ENCODE data around the gene TMEM126B. TPM values are rescaled to one million over a fixed set of nuclear protein-coding genes. Genes with fewer than 3 reads are reported as not detected.

The TMEM126B gene
- total and polyA plus RNA-seq, 8 donors = 4.3 to 104 (median 59.6) TPM

DNA sequence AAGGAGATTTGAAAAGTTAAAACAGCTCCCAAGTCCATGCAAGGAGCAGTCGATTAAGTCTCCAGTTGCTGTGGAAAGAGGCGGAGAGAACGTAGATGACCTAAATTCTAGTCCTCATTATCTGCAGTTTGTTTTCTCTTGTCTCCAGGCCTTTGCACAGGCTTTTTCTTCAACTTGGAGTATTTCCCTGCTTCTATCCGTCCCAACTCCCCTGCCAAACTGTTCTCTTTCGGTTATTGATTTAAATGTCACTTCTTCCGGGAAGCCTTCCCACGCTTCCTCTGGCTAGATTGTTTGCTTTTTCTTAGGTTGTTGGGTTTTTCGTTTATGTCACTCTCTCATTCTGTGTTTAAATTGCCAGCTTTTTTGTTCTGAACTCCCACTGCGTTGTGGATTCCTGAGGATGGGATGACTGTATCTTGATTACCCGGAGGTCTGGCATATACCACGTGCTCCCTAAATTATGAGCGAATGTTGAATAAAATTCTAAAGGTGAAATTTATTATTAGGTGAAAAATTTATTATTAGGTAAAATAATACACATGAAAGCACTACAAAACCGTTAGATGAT is 463 bp downstream of the TMEM126B start:
- H3K9me3 ChIP-seq = no peaks in the 10 kb centered on the region
- H3K36me3 ChIP-seq = peaks cover 0 to 25% (median 13%) of the 10 kb centered on the region in 4 donors
- TF ChIP-seq, protein P1, sequence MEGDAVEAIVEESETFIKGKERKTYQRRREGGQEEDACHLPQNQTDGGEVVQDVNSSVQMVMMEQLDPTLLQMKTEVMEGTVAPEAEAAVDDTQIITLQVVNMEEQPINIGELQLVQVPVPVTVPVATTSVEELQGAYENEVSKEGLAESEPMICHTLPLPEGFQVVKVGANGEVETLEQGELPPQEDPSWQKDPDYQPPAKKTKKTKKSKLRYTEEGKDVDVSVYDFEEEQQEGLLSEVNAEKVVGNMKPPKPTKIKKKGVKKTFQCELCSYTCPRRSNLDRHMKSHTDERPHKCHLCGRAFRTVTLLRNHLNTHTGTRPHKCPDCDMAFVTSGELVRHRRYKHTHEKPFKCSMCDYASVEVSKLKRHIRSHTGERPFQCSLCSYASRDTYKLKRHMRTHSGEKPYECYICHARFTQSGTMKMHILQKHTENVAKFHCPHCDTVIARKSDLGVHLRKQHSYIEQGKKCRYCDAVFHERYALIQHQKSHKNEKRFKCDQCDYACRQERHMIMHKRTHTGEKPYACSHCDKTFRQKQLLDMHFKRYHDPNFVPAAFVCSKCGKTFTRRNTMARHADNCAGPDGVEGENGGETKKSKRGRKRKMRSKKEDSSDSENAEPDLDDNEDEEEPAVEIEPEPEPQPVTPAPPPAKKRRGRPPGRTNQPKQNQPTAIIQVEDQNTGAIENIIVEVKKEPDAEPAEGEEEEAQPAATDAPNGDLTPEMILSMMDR (IDR thresholded peaks at IDR 0.05) = no peak
- TF ChIP-seq EP300 (IDR thresholded peaks at IDR 0.05) (no peak), POLR2AphosphoS5 (IDR thresholded peaks at IDR 0.05) (no peak), POLR2A (IDR thresholded peaks at IDR 0.05) (no peak)
- no peak for DNase-seq
- no peaks in the 10 kb centered on the region for H3K27me3 ChIP-seq
- 1% methylated on average over 13 of the region's 13 CpGs for WGBS, 5 donors
- H3K4me3 ChIP-seq = peak overlapping the region; percentile 73 to 85 (median 78)
- peak overlapping the region; percentile 78 to 97 (median 95) for H3K27ac ChIP-seq
- intact Hi-C loops (cut with DNase I; ENCODE audit: low total_unique reads) = no loop called here
- peaks cover 19 to 39% (median 32%) of the 10 kb centered on the region in 4 donors for H3K4me1 ChIP-seq

DNA sequence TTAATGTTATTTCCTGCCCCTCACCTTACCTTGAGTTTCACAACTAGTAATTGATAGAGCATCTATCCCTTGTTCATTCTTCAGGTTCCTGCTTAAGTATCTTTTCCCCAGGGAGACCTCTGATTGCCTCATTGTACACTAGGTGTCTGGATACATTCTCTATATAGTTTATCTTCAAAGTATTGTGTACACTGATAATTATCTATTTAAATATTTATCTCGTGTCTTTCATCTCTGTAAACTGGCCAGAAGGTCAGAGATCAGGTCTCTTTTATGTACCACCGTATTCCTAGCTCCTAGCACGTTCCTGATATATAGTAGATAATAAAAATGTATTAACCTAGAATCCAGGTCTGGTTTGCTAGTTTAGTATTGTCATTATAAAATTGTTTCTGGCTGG is 6.4 kb downstream of the TMEM126B start:
- H3K27ac ChIP-seq = no peak overlapping the region
- WGBS, 5 donors = 41 to 64% (median 45%) methylated on average over 3 of the region's 3 CpGs
- TF ChIP-seq, protein P1 (IDR thresholded peaks at IDR 0.05) = no peak
- TF ChIP-seq POLR2A (IDR thresholded peaks at IDR 0.05) = no peak
- no peak for DNase-seq
- H3K27me3 ChIP-seq = no peaks in the 10 kb centered on the region
- peaks cover 12 to 70% (median 57%) of the 10 kb centered on the region in 4 donors for H3K36me3 ChIP-seq
- H3K9me3 ChIP-seq = no peaks in the 10 kb centered on the region
- no peak overlapping the region for H3K4me3 ChIP-seq
- intact Hi-C loops (cut with DNase I; ENCODE audit: low total_unique reads) = no loop called here
- peaks cover 8 to 14% (median 9%) of the 10 kb centered on the region in 4 donors for H3K4me1 ChIP-seq

DNA sequence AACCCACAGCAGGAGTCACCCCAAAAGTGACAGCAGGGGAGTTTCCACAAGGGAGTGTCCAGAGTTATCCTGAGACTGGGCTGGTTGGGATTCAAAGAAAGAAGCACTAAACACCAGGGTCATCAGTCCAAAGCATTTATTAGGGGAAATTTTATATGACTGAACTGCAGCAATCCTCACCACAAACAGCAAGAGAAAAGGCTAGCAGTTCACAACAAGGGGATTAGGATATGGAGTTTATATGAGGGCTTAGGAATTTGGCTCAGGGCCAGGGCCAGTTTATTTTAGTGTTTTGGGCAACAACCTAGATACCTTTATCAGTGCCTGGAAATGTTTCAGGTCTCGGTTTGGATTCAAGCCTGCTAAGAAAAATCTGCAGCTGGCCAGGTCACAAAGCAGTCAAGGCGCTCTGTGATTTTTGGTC is 14.8 kb downstream of the TMEM126B start:
- Histone ChIP-seq H3K4me1 (peaks cover under 1 to 11% (median 8%) of the 10 kb centered on the region in 4 donors), H3K4me3 (no peak overlapping the region), H3K9me3 (no peaks in the 10 kb centered on the region), H3K36me3 (peaks cover 0 to 6% (median 3%) of the 10 kb centered on the region in 4 donors), H3K27ac (no peak overlapping the region), H3K27me3 (peaks cover 0 to 9% (median 0%) of the 10 kb centered on the region in 3 donors)
- 13 to 53% (median 26%) methylated on average over 2 of the region's 2 CpGs for WGBS, 5 donors
- peak; percentile 12 to 38 for DNase-seq
- intact Hi-C loops (cut with DNase I; ENCODE audit: low total_unique reads) = no loop called here
- no peak for TF ChIP-seq POLR2A (IDR thresholded peaks at IDR 0.05)
- no peak for TF ChIP-seq POLR2AphosphoS5 (IDR thresholded peaks at IDR 0.05)
- TF ChIP-seq, protein P1 (IDR thresholded peaks at IDR 0.05) = no peak
- TF ChIP-seq EP300 (IDR thresholded peaks at IDR 0.05) = no peak

DNA sequence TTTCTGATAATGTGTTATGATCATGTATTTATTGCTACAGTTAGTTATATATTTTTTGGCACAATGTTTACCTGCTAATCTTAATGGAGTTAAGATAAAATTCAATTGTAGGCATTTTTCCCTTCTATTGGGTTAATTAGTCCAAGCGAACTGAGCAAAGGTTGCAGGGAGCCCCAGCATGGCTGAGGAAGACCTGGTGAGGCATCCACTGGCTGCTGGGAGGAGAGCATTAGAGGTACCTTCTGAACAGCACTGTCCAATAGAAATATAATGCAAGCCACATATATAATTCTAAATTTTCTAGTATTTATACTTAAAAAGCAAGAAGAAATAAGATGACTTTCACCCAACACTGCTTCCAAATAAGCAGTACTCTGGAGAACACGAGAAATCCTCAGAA is 18.7 kb downstream of the TMEM126B start:
- Histone ChIP-seq H3K27me3 (peaks cover 0 to 9% (median 0%) of the 10 kb centered on the region in 3 donors), H3K9me3 (no peaks in the 10 kb centered on the region), H3K4me3 (peak overlapping the region; percentile 62 to 67 (median 66)), H3K36me3 (peaks cover 0 to 15% (median 11%) of the 10 kb centered on the region in 4 donors), H3K27ac (peak overlapping the region in 4 of 5 donors; percentile 80 to 91 (median 88)), H3K4me1 (peaks cover 13 to 34% (median 26%) of the 10 kb centered on the region in 4 donors)
- no peak for TF ChIP-seq EP300 (IDR thresholded peaks at IDR 0.05)
- TF ChIP-seq, protein P1 (IDR thresholded peaks at IDR 0.05) = no peak
- 15 to 29% (median 20%) methylated on average over 2 of the region's 2 CpGs for WGBS, 5 donors
- DNase-seq = no peak
- intact Hi-C loops (cut with DNase I; ENCODE audit: low total_unique reads) = no loop called here

Data from stomach (tissue), 9 donors.